ENCODE measurements around the gene EFCAB9. TPM values are rescaled to one million over a fixed set of nuclear protein-coding genes. Genes with fewer than 3 reads are reported as not detected.

Gene EFCAB9
- total RNA-seq, 1 experiment from 2014 or later: not detected

GRCh38 chr5:172172912-172173563 lies 20.9 kb upstream of the EFCAB9 start:
- ChIA-PET POLR2A (no interaction called here), CTCF (interaction anchor here (1.1 to 2.6 kb wide), 5 partner anchors 11 to 113 kb away, joined by 3 to 37 read pairs (median 4); partner anchors contain the start of gene STK10)
- no peaks in the 10 kb centered on the region for H3K27me3 Mint-ChIP-seq (ENCODE audit: low read depth)
- H3K4me1 Mint-ChIP-seq: peaks cover 21% of the 10 kb centered on the region
- no peaks in the 10 kb centered on the region for H3K9me3 Mint-ChIP-seq
- H3K27ac Mint-ChIP-seq: no peak overlapping the region; the same call in 1 of the 2 replicates
- ATAC-seq: no peak
- H3K4me3 Mint-ChIP-seq: no peak overlapping the region
- no peaks in the 10 kb centered on the region for H3K36me3 Mint-ChIP-seq
- no peak for DNase-seq (ENCODE audit: low spot score)
- no peak for TF ChIP-seq ZNF138 (CRISPR knock-in tag; conservative IDR thresholded peaks at IDR 0.05)
- no peak for TF ChIP-seq ZNF263 (CRISPR knock-in tag; IDR thresholded peaks at IDR 0.05; ENCODE audit: low read depth)
- no peak for TF ChIP-seq ZNF232 (CRISPR knock-in tag; IDR thresholded peaks at IDR 0.05)
- no peak for TF ChIP-seq USF2 (CRISPR knock-in tag; IDR thresholded peaks at IDR 0.05)
- TF ChIP-seq ESRRA (CRISPR knock-in tag; IDR thresholded peaks at IDR 0.05; ENCODE audit: borderline replicate concordance): no peak

DNA sequence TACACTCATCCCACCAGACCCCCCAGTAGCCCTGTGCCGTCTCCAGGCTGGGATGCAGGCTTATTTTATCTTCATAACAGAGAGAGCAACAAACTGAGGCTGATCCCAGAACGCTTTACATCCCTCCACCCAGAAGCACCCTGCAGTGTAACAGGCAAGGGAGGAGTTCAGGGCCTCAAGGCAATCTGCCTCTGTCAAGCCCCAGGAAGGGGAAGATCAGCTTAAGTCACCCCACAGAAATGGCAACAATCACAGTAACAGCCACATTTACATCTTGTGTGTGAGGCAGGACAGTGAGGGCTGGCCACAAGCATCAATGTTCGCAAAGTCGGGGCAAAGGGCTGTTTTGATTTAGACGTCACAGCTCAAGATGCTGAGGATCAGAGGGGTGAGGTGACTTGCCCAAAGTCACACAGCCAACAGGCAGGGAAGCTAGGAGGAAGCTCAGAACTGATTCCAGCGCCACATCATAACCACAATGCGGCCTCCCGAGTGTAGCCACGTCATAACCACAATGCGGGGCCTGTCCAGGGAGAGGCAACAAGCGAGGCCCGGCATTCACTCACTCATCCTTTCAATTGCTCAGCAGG lies 20.3 kb upstream of the EFCAB9 start:
- Mint-ChIP-seq H3K4me1 (peaks cover 27% of the 10 kb centered on the region), H3K27me3 (ENCODE audit: low read depth) (no peaks in the 10 kb centered on the region), H3K9me3 (no peaks in the 10 kb centered on the region), H3K27ac (peak overlapping the region; percentile 54), H3K36me3 (no peaks in the 10 kb centered on the region), H3K4me3 (no peak overlapping the region)
- no peak for TF ChIP-seq MXD4 (CRISPR knock-in tag; IDR thresholded peaks at IDR 0.05; ENCODE audit: borderline replicate concordance)
- TF ChIP-seq, protein P1, sequence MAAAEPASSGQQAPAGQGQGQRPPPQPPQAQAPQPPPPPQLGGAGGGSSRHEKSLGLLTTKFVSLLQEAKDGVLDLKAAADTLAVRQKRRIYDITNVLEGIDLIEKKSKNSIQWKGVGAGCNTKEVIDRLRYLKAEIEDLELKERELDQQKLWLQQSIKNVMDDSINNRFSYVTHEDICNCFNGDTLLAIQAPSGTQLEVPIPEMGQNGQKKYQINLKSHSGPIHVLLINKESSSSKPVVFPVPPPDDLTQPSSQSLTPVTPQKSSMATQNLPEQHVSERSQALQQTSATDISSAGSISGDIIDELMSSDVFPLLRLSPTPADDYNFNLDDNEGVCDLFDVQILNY (CRISPR knock-in tag; IDR thresholded peaks at IDR 0.05): no peak
- DNase-seq (ENCODE audit: low spot score) (no peak), ATAC-seq (no peak)
- POLR2A ChIA-PET: interaction anchor here (2.2 kb wide), 1 partner anchor 15 kb away, joined by 12 read pairs; the partner anchor contains the start of gene STK10
- CTCF ChIA-PET: interaction anchor here (1.1 to 2.6 kb wide), 7 partner anchors 11 to 120 kb away, joined by 3 to 37 read pairs (median 4); partner anchors contain the start of genes STK10 and UBTD2

- ChIA-PET CTCF (interaction anchor here (0.8 to 2.6 kb wide), 7 partner anchors 12 to 276 kb away, joined by 3 to 37 read pairs (median 4); partner anchors contain the start of genes STK10 and UBTD2), POLR2A (interaction anchor here (0.7 to 2.2 kb wide), 2 partner anchors 13 to 107 kb away, joined by 4 to 12 read pairs; partner anchors contain the start of gene STK10)
- Mint-ChIP-seq H3K4me1 (peaks cover 39% of the 10 kb centered on the region), H3K36me3 (no peaks in the 10 kb centered on the region), H3K27ac (no peak overlapping the region; the same call in 1 of the 2 replicates), H3K4me3 (no peak overlapping the region), H3K27me3 (ENCODE audit: low read depth) (no peaks in the 10 kb centered on the region), H3K9me3 (no peaks in the 10 kb centered on the region)
- ATAC-seq (no peak), DNase-seq (ENCODE audit: low spot score) (no peak)
- TF ChIP-seq ZNF416 (CRISPR knock-in tag; IDR thresholded peaks at IDR 0.05): no peak
- no peak for TF ChIP-seq RORB (CRISPR knock-in tag; IDR thresholded peaks at IDR 0.05)
These were observed 18.7 kb upstream of the EFCAB9 start for GRCh38 chr5:172175263-172175719.

- ATAC-seq (no peak), DNase-seq (ENCODE audit: low spot score) (no peak)
- H3K27me3 Mint-ChIP-seq (ENCODE audit: low read depth): no peaks in the 10 kb centered on the region; the same call in 1 of the 2 replicates
- ChIA-PET CTCF (no interaction called here), POLR2A (no interaction called here)
- H3K27ac Mint-ChIP-seq: no peak overlapping the region
- H3K9me3 Mint-ChIP-seq: peaks cover 3% of the 10 kb centered on the region; the same call in 1 of the 2 replicates
- H3K4me3 Mint-ChIP-seq: no peak overlapping the region
- TF ChIP-seq, protein P2, sequence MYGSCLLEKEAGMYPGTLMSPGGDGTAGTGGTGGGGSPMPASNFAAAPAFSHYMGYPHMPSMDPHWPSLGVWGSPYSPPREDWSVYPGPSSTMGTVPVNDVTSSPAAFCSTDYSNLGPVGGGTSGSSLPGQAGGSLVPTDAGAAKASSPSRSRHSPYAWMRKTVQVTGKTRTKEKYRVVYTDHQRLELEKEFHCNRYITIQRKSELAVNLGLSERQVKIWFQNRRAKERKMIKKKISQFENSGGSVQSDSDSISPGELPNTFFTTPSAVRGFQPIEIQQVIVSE (CRISPR knock-in tag; IDR thresholded peaks at IDR 0.05; ENCODE audit: borderline replicate concordance): no peak
- TF ChIP-seq ELF4 (CRISPR knock-in tag; IDR thresholded peaks at IDR 0.05; ENCODE audit: low read depth): no peak
- TF ChIP-seq ZNF512 (CRISPR knock-in tag; IDR thresholded peaks at IDR 0.05; ENCODE audit: borderline replicate concordance): no peak
- peaks cover 39% of the 10 kb centered on the region for H3K4me1 Mint-ChIP-seq
- H3K36me3 Mint-ChIP-seq: peaks cover 4% of the 10 kb centered on the region; the same call in 1 of the 2 replicates
These were observed 16.8 kb upstream of the EFCAB9 start for GRCh38 chr5:172177176-172177575.

Measured in WTC11 (cell line).